HepG2 (cell line): ENCODE results near the gene MAJIN. TPM values are rescaled to one million over a fixed set of nuclear protein-coding genes. Genes with fewer than 3 reads are reported as not detected.
A peak's percentile ranks its signal among the peaks of the same experiment; 100 is the strongest.

ENCODE experiments used
- BRCA1 ChIP-seq: sonication (generic); formaldehyde crosslinking; IDR thresholded peaks from 2 replicates; pipeline ENCODE4 v1.4.0; 2020; ENCODE audit warnings: missing genetic modification reagents
- MIER2 ChIP-seq: IDR thresholded peaks from 2 replicates; pipeline ENCODE4 v1.6.1; 2016; ENCODE audit warnings: missing biosample characterization, missing genetic modification reagents
- NFATC3 ChIP-seq: sonication (generic); formaldehyde crosslinking; IDR thresholded peaks from 2 replicates; pipeline ENCODE4 v1.5.1; 2020; ENCODE audit warnings: mild to moderate bottlenecking, missing genetic modification reagents
- PHB2 ChIP-seq: fragments of 450-650 bp; IDR thresholded peaks from 2 replicates; pipeline ENCODE4 v1.6.1; 2018; ENCODE audit not compliant: partially characterized antibody
- RBM39 ChIP-seq: fragments of 200-400 bp; formaldehyde crosslinking; IDR thresholded peaks from one replicate; pipeline ENCODE4 v1.6.1; 2018; ENCODE audit warnings: antibody characterized with exemption, mild to moderate bottlenecking, low read depth, low read length; ENCODE audit not compliant: poor library complexity, severe bottlenecking
- SALL1 ChIP-seq: sonication (generic); formaldehyde crosslinking; IDR thresholded peaks from 2 replicates; pipeline ENCODE4 v1.8.0; 2022; ENCODE audit warnings: mild to moderate bottlenecking, missing genetic modification reagents
- SNAPC2 ChIP-seq: sonication (generic); formaldehyde crosslinking; IDR thresholded peaks from 2 replicates; pipeline ENCODE4 v1.8.1; 2022; ENCODE audit warnings: mild to moderate bottlenecking, missing genetic modification reagents
- TGIF2 ChIP-seq: IDR thresholded peaks from 2 replicates; pipeline ENCODE4 v1.6.1; 2016; ENCODE audit warnings: control low read depth, missing compliant biosample characterization
- ZFP37 ChIP-seq: sonication (generic); formaldehyde crosslinking; IDR thresholded peaks from 2 replicates; pipeline ENCODE4 v1.4.0; 2020; ENCODE audit warnings: missing genetic modification reagents, borderline replicate concordance
- ZNF317 ChIP-seq: sonication (generic); formaldehyde crosslinking; IDR thresholded peaks from 2 replicates; pipeline ENCODE4 v1.5.0; 2020; ENCODE audit warnings: mild to moderate bottlenecking, missing genetic modification reagents
- ZNF34 ChIP-seq: sonication (generic); formaldehyde crosslinking; IDR thresholded peaks from 2 replicates; pipeline ENCODE4 v1.4.0; 2020; ENCODE audit warnings: mild to moderate bottlenecking, missing genetic modification reagents, borderline replicate concordance
- ZNF552 ChIP-seq: sonication (generic); formaldehyde crosslinking; IDR thresholded peaks from 2 replicates; pipeline ENCODE4 v1.9.0; 2022; ENCODE audit warnings: missing genetic modification reagents, mild to moderate bottlenecking, borderline replicate concordance
- ZNF564 ChIP-seq: sonication (generic); formaldehyde crosslinking; IDR thresholded peaks from 2 replicates; pipeline ENCODE4 v1.8.1; 2023; ENCODE audit warnings: mild to moderate bottlenecking, missing genetic modification reagents
- ZNF670 ChIP-seq: sonication (generic); formaldehyde crosslinking; IDR thresholded peaks from 2 replicates; pipeline ENCODE4 v1.8.0; 2022; ENCODE audit warnings: mild to moderate bottlenecking, missing genetic modification reagents, borderline replicate concordance
- ZNF777 ChIP-seq: sonication (generic); formaldehyde crosslinking; IDR thresholded peaks from 2 replicates; pipeline ENCODE4 v1.4.0; 2020; ENCODE audit warnings: missing genetic modification reagents
- polyA plus RNA-seq, 8 experiments: library from polyadenylated mRNA; depleted of rRNA in 3 of 8; stranded (reverse) in 7 of 8; unstranded in 1 of 8; fragments of >200 nt; fragmentation: Illumina TruSeq in 4 of 8; extraction: Trizol in 4 of 8; gene quantifications; 2 replicates each; pipeline versions ENCODE4 v1.2.1 to v1.2.3, GENCODE V29; 2011 to 2016; ENCODE audit warnings: low read depth in 4 of 8, missing spikeins in 1 of 8, mixed read lengths in 1 of 8; ENCODE audit not compliant: insufficient read depth in 1 of 8
- total RNA-seq, 5 experiments: library from RNA; depleted of rRNA; stranded (reverse); fragments of >200 nt; fragmentation: Illumina TruSeq; extraction: Trizol; gene quantifications; 2 replicates each; pipeline ENCODE4 v1.2.3, GENCODE V29; 2016; ENCODE audit warnings: low read depth in 1 of 5
- TF ChIP-seq, protein P1 (sequence below): sonication (generic); formaldehyde crosslinking; IDR thresholded peaks from 2 replicates; pipeline ENCODE4 v1.8.1; 2023; ENCODE audit warnings: missing genetic modification reagents, inconsistent platforms, borderline replicate concordance
- TF ChIP-seq, protein P2 (sequence below): sonication (generic); formaldehyde crosslinking; IDR thresholded peaks from 2 replicates; pipeline ENCODE4 v1.4.0; 2020; ENCODE audit warnings: missing genetic modification reagents
- TF ChIP-seq, protein P3 (sequence below): sonication (generic); formaldehyde crosslinking; IDR thresholded peaks from 2 replicates; pipeline ENCODE4 v1.4.0; 2020; ENCODE audit warnings: missing genetic modification reagents
- TF ChIP-seq, protein P4 (sequence below): sonication (generic); formaldehyde crosslinking; IDR thresholded peaks from 2 replicates; pipeline ENCODE4 v1.5.0; 2020; ENCODE audit warnings: mild to moderate bottlenecking, missing genetic modification reagents
- TF ChIP-seq, protein P5 (sequence below): sonication (generic); formaldehyde crosslinking; IDR thresholded peaks from 2 replicates; pipeline ENCODE4 v1.4.0; 2020; ENCODE audit warnings: missing genetic modification reagents

The MAJIN gene
- total and polyA plus RNA-seq, 2 of the 13 experiments (the other 11 are each of a cell fraction or from before 2014, with no cell fraction given): not detected

DNA sequence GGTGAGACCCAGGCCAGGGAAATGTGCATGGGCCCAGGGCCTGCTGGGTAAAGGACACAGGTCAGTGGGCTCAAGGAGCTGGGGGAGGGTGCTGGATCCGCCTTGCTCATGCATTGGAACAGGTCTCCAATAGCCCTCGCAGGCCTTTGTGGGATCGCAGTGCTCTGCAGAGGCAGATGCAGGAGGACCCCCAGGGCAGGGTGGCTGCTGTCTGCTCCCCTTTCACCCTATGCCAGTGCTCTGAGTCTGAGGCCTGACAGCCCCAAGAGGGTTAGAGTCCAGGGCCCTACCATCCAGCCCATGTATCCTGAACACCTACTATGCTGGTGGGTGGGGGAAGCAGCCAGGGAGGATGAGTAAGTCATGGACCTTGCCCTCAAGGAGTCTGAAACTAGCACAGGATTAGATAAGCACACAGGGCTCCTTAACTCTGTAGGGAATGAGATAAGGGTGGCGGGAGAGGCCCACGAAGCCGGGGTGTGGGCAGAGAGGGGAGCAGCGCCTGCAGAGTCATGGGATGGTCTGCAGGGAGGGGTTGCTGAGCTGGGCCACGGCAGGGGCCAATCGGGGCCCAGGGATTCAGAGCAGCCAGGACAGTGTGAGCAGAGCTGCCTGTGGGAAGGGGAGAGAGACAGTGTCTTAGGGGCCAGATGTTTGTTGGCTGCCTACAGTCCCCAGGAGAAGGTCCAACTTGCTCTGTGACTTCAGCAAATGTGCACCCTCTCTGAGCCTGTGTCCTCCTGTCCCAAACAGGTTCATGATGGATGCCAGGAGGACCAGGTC, 83.0 kb downstream of the MAJIN start (continued):
- TF ChIP-seq RBM39 (no peak), PHB2 (no peak), ZNF552 (CRISPR knock-in tag) (no peak), NFATC3 (CRISPR knock-in tag) (no peak), ZNF34 (no peak), ZNF317 (no peak), SALL1 (CRISPR knock-in tag) (no peak; the same call in 1 of the 2 replicates), MIER2 (CRISPR knock-in tag) (no peak), ZNF564 (peak; percentile 52; the same call in 1 of the 2 replicates), BRCA1 (CRISPR knock-in tag) (no peak), ZNF670 (CRISPR knock-in tag) (no peak), ZNF777 (no peak), SNAPC2 (CRISPR knock-in tag) (no peak), ZFP37 (no peak), TGIF2 (CRISPR knock-in tag) (no peak)
- TF ChIP-seq, protein P1, sequence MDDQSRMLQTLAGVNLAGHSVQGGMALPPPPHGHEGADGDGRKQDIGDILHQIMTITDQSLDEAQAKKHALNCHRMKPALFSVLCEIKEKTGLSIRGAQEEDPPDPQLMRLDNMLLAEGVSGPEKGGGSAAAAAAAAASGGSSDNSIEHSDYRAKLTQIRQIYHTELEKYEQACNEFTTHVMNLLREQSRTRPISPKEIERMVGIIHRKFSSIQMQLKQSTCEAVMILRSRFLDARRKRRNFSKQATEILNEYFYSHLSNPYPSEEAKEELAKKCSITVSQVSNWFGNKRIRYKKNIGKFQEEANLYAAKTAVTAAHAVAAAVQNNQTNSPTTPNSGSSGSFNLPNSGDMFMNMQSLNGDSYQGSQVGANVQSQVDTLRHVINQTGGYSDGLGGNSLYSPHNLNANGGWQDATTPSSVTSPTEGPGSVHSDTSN (CRISPR knock-in tag): no peak
- TF ChIP-seq, protein P2, sequence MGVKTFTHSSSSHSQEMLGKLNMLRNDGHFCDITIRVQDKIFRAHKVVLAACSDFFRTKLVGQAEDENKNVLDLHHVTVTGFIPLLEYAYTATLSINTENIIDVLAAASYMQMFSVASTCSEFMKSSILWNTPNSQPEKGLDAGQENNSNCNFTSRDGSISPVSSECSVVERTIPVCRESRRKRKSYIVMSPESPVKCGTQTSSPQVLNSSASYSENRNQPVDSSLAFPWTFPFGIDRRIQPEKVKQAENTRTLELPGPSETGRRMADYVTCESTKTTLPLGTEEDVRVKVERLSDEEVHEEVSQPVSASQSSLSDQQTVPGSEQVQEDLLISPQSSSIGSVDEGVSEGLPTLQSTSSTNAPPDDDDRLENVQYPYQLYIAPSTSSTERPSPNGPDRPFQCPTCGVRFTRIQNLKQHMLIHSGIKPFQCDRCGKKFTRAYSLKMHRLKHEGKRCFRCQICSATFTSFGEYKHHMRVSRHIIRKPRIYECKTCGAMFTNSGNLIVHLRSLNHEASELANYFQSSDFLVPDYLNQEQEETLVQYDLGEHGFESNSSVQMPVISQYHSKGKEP (CRISPR knock-in tag): no peak
- TF ChIP-seq, protein P3, sequence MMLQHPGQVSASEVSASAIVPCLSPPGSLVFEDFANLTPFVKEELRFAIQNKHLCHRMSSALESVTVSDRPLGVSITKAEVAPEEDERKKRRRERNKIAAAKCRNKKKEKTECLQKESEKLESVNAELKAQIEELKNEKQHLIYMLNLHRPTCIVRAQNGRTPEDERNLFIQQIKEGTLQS (CRISPR knock-in tag): no peak
- TF ChIP-seq, protein P4, sequence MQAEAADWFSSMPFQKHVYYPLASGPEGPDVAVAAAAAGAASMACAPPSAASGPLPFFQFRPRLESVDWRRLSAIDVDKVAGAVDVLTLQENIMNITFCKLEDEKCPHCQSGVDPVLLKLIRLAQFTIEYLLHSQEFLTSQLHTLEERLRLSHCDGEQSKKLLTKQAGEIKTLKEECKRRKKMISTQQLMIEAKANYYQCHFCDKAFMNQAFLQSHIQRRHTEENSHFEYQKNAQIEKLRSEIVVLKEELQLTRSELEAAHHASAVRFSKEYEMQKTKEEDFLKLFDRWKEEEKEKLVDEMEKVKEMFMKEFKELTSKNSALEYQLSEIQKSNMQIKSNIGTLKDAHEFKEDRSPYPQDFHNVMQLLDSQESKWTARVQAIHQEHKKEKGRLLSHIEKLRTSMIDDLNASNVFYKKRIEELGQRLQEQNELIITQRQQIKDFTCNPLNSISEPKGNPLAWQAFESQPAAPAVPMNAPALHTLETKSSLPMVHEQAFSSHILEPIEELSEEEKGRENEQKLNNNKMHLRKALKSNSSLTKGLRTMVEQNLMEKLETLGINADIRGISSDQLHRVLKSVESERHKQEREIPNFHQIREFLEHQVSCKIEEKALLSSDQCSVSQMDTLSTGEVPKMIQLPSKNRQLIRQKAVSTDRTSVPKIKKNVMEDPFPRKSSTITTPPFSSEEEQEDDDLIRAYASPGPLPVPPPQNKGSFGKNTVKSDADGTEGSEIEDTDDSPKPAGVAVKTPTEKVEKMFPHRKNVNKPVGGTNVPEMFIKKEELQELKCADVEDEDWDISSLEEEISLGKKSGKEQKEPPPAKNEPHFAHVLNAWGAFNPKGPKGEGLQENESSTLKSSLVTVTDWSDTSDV (CRISPR knock-in tag): no peak
- TF ChIP-seq, protein P5, sequence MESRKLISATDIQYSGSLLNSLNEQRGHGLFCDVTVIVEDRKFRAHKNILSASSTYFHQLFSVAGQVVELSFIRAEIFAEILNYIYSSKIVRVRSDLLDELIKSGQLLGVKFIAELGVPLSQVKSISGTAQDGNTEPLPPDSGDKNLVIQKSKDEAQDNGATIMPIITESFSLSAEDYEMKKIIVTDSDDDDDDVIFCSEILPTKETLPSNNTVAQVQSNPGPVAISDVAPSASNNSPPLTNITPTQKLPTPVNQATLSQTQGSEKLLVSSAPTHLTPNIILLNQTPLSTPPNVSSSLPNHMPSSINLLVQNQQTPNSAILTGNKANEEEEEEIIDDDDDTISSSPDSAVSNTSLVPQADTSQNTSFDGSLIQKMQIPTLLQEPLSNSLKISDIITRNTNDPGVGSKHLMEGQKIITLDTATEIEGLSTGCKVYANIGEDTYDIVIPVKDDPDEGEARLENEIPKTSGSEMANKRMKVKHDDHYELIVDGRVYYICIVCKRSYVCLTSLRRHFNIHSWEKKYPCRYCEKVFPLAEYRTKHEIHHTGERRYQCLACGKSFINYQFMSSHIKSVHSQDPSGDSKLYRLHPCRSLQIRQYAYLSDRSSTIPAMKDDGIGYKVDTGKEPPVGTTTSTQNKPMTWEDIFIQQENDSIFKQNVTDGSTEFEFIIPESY: no peak
